Activated B cell treated with CpG ODN at 0.5 μM for 24 hours (primary cell): ENCODE results near the gene GPR15. TPM values are rescaled to one million over a fixed set of nuclear protein-coding genes. Genes with fewer than 3 reads are reported as not detected.

Source experiments
- ATAC-seq: fragments of 200-7000 bp; cut with Tn5 transposase; one replicate; pipeline ENCODE4 v1.10.0; 2021; ENCODE audit warnings: low read depth, mild to moderate bottlenecking, moderate library complexity
- CTCF ChIA-PET: fragments of 350-600 bp; sonication (Branson Sonifier 250); formaldehyde crosslinking; loops from one replicate; lab custom pipeline; 2021; ENCODE audit warnings: antibody characterized with exemption; lab: Charles Lee
- POLR2A ChIA-PET: fragments of 350-600 bp; sonication (Branson Sonifier 250); formaldehyde crosslinking; loops from one replicate; lab custom pipeline; 2021; ENCODE audit warnings: antibody characterized with exemption; lab: Charles Lee
- DNase-seq: peaks from one replicate; pipeline ENCODE4 v3.0.0; 2022
- H3K27ac Mint-ChIP-seq: one replicate; pipeline ENCODE4 v1.8.0; 2020; ENCODE audit warnings: mixed read lengths
- H3K27me3 Mint-ChIP-seq: one replicate; pipeline ENCODE4 v1.8.0; 2021; ENCODE audit warnings: mixed read lengths
- H3K36me3 Mint-ChIP-seq: one replicate; pipeline ENCODE4 v1.8.0; 2021; ENCODE audit warnings: low read depth, mixed read lengths
- H3K4me1 Mint-ChIP-seq: one replicate; pipeline ENCODE4 v1.8.0; 2021; ENCODE audit warnings: mixed read lengths
- H3K4me3 Mint-ChIP-seq: one replicate; pipeline ENCODE4 v1.8.0; 2020; ENCODE audit warnings: mild to moderate bottlenecking, mixed read lengths
- H3K9me3 Mint-ChIP-seq: one replicate; pipeline ENCODE4 v1.8.0; 2020; ENCODE audit warnings: mixed read lengths
- CTCF ChIP-seq: fragments of 200-600 bp; IDR thresholded peaks from one replicate; pipeline ENCODE4 v1.8.0; 2022; ENCODE audit warnings: antibody characterized with exemption, mild to moderate bottlenecking
- intact Hi-C: fragments of 100-400 bp; cut with micrococcal nuclease; formaldehyde crosslinking; loops from one replicate; pipeline ENCODE4 v1.15.1; 2024
- total RNA-seq: library from RNA; stranded (reverse); gene quantifications from 2 replicates; pipeline ENCODE4 v1.2.3, GENCODE V29; 2022

The GPR15 gene
- total RNA-seq, 1 donor from 2014 or later = 4.5 TPM

GRCh38 chr3:98574132-98574531 lies 42.4 kb downstream of the GPR15 start:
- no peak overlapping the region for H3K4me3 Mint-ChIP-seq
- peaks cover 30% of the 10 kb centered on the region for H3K36me3 Mint-ChIP-seq
- TF ChIP-seq CTCF = no peak
- H3K27ac Mint-ChIP-seq = no peak overlapping the region
- H3K4me1 Mint-ChIP-seq = peaks cover 6% of the 10 kb centered on the region
- no peak for ATAC-seq
- DNase-seq = no peak
- ChIA-PET CTCF (no interaction called here), POLR2A (no interaction called here)
- no peaks in the 10 kb centered on the region for H3K9me3 Mint-ChIP-seq
- intact Hi-C loops = loop anchor here (5.0 kb wide), 1 partner anchor 37 kb away; no protein-coding TSS in a partner anchor
- H3K27me3 Mint-ChIP-seq = no peaks in the 10 kb centered on the region

GRCh38 chr3:98577178-98577895 lies 45.6 kb downstream of the GPR15 start:
- H3K4me1 Mint-ChIP-seq = peaks cover 6% of the 10 kb centered on the region
- no peaks in the 10 kb centered on the region for H3K9me3 Mint-ChIP-seq
- ChIA-PET CTCF (no interaction called here), POLR2A (no interaction called here)
- intact Hi-C loops = no loop called here
- no peak overlapping the region for H3K4me3 Mint-ChIP-seq
- H3K36me3 Mint-ChIP-seq = peaks cover 49% of the 10 kb centered on the region
- DNase-seq (no peak), ATAC-seq (no peak)
- no peak for TF ChIP-seq CTCF
- no peaks in the 10 kb centered on the region for H3K27me3 Mint-ChIP-seq
- H3K27ac Mint-ChIP-seq = no peak overlapping the region

GRCh38 chr3:98580401-98581386 lies 48.9 kb downstream of the GPR15 start:
- ATAC-seq = no peak
- no peak overlapping the region for H3K4me3 Mint-ChIP-seq
- DNase-seq = no peak
- ChIA-PET POLR2A (no interaction called here), CTCF (interaction anchor here (1.3 kb wide), 1 partner anchor 20 kb away, joined by 3 read pairs; no protein-coding TSS in a partner anchor)
- H3K9me3 Mint-ChIP-seq = no peaks in the 10 kb centered on the region
- H3K27ac Mint-ChIP-seq = no peak overlapping the region
- intact Hi-C loops = no loop called here
- no peaks in the 10 kb centered on the region for H3K27me3 Mint-ChIP-seq
- no peaks in the 10 kb centered on the region for H3K4me1 Mint-ChIP-seq
- no peak for TF ChIP-seq CTCF
- peaks cover 73% of the 10 kb centered on the region for H3K36me3 Mint-ChIP-seq

- POLR2A ChIA-PET = no interaction called here
Observed at GRCh38 chr3:98581474-98581873, 49.7 kb downstream of the GPR15 start.

More at GRCh38 chr3:98581474-98581873, 49.7 kb downstream of the GPR15 start:
- ATAC-seq = no peak
- CTCF ChIA-PET = interaction anchor here (1.3 kb wide), 1 partner anchor 19 kb away, joined by 3 read pairs; no protein-coding TSS in a partner anchor
- no peak for DNase-seq
- Mint-ChIP-seq H3K27ac (no peak overlapping the region), H3K9me3 (no peaks in the 10 kb centered on the region), H3K4me3 (no peak overlapping the region), H3K36me3 (peaks cover 74% of the 10 kb centered on the region), H3K4me1 (no peaks in the 10 kb centered on the region), H3K27me3 (no peaks in the 10 kb centered on the region)
- no peak for TF ChIP-seq CTCF
- intact Hi-C loops = no loop called here
